GM10248 (cell line): ENCODE data around the gene SYT9.

Source experiments
- CTCF ChIA-PET: fragments of 300-600 bp; sonication (Branson Sonifier 250); formaldehyde crosslinking; extraction: SDS; loops from one replicate; lab custom pipeline; 2021; ENCODE audit warnings: antibody characterized with exemption; lab: Yijun Ruan, JAX
- POLR2A ChIA-PET: fragments of 350-650 bp; sonication (Branson Sonifier 250); formaldehyde crosslinking; extraction: SDS; loops from one replicate; lab custom pipeline; 2020; ENCODE audit warnings: antibody characterized with exemption; lab: Yijun Ruan, JAX
- DNase-seq: peaks from one replicate; pipeline ENCODE4 v3.0.0; 2012; ENCODE audit errors: extremely low spot score
- TF ChIP-seq, protein P1 (sequence below): IDR thresholded peaks from 2 replicates; pipeline ENCODE4 v1.5.1; 2012; ENCODE audit warnings: mild to moderate bottlenecking, low read depth; ENCODE audit errors: extremely low read depth, missing control alignments, control extremely low read depth

Gene SYT9

DNA sequence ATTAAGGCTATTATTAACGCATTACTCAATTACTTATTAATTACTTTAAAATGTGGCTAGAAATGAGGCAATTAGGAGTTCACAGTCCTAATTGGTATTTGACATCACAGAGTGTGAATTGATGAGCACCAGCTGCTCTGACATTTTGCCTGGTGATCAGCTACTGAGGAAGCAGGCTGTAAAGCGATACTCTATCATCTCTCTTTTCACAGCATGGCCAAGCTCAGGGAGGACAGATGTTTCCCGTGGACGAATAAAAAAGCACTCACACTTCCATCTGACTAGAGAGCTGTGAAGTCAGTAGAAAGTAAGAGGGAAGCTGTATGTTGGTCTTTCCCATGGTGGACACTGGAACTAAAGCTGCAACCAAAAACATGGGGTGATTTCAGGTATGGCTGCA, 29.1 kb upstream of the SYT9 start:
- CTCF ChIA-PET = no interaction called here
- TF ChIP-seq, protein P1, sequence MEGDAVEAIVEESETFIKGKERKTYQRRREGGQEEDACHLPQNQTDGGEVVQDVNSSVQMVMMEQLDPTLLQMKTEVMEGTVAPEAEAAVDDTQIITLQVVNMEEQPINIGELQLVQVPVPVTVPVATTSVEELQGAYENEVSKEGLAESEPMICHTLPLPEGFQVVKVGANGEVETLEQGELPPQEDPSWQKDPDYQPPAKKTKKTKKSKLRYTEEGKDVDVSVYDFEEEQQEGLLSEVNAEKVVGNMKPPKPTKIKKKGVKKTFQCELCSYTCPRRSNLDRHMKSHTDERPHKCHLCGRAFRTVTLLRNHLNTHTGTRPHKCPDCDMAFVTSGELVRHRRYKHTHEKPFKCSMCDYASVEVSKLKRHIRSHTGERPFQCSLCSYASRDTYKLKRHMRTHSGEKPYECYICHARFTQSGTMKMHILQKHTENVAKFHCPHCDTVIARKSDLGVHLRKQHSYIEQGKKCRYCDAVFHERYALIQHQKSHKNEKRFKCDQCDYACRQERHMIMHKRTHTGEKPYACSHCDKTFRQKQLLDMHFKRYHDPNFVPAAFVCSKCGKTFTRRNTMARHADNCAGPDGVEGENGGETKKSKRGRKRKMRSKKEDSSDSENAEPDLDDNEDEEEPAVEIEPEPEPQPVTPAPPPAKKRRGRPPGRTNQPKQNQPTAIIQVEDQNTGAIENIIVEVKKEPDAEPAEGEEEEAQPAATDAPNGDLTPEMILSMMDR = no peak

GRCh38 chr11:7239877-7240276, 11.8 kb upstream of the SYT9 start:
- no peak for DNase-seq
- CTCF ChIA-PET = no interaction called here
- TF ChIP-seq, protein P1 = no peak
- POLR2A ChIA-PET = no interaction called here

More for the DNA sequence above, 29.1 kb upstream of the SYT9 start:
- POLR2A ChIA-PET = no interaction called here
- no peak for DNase-seq

DNA sequence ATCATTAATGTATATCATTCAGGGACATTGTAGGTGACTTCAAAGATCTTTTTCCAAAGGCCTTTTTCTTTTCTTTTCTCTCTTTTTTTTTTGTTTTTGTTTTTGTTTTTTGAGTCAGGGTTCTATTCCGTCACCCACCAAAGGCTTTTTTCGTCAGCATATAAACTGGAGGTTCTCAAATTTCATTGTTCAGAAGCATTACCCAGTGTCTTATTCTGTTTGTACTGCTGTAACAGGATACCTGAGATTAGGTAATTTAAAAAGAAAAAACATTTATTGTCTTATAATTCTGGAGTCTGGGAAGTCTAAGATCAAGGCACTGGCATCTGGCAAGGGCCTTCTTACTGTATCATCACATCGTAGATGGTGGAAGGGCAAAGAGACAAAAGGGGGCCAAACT, 6.4 kb upstream of the SYT9 start:
- DNase-seq = no peak
- CTCF ChIA-PET = no interaction called here
- TF ChIP-seq, protein P1 = no peak
- POLR2A ChIA-PET = no interaction called here

DNA sequence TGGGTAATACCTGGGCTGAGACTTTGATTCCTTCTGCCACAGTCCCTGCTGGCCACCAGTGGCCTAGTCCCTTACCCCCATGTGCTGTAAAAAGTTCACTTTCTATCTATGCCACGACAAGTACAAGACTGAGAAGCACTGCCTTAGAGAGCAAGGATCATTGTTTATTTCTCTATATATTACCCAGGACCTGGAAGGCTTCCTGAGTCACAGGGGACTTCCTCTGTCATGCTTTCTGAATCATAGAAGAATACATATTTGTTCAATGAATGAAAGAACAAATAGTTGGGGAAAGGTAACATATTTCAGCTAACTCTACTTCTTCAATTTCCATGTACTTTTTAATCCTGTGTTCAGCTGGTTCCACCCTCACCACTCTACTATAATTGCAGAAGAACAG, 5.5 kb upstream of the SYT9 start:
- TF ChIP-seq, protein P1 = no peak
- no peak for DNase-seq
- POLR2A ChIA-PET = no interaction called here
- CTCF ChIA-PET = no interaction called here

DNA sequence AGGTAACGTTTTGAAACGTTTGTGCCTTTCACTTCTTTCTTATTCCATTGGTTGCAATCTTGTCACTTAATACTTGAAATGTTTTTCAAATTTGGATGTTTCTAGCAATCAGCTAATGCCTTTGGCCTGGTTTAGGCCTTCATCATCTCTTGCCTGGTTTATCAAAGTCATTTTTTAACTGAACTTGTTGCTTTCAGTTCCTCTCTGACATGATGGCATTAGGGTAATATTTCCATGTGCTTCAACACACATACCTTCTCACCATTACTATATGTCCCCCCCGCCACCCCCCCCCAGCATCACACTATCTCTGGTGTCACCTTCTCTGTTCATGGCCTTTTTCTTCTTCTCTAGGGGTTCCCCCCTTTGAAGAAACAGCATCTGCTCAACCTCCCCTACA, 1.5 kb upstream of the SYT9 start:
- no peak for DNase-seq
- ChIA-PET POLR2A (no interaction called here), CTCF (interaction anchor here (0.9 kb wide), 1 partner anchor 8 kb away, joined by 3 read pairs; no protein-coding TSS in a partner anchor)
- TF ChIP-seq, protein P1 = no peak

DNA sequence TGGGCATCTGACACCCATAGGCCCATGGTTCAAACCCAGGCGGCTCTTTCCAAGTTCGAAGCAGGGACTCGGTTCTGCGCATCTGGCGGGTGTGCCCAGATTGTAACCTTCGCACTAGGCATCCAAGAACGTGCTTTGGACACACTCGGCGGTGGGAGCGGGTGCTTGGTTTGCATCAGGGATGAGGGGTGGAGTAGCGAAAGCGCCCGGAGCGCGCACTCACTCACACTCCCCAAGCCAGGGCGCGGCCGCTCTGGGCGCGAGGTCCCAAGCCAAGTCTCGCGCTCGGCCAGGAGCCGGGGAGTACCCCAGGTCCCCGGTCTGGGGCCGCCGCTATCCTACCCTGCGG, 243 bp upstream of the SYT9 start:
- DNase-seq = no peak
- ChIA-PET CTCF (no interaction called here), POLR2A (no interaction called here)
- TF ChIP-seq, protein P1 = no peak
